Measurements from ENCODE around the gene CREBL2. TPM values are rescaled to one million over a fixed set of nuclear protein-coding genes. Genes with fewer than 3 reads are reported as not detected.

Gene CREBL2
- total and polyA plus RNA-seq, 2 of the 13 experiments (the other 11 are each of a cell fraction or from before 2014, with no cell fraction given), result 6.9 to 8.4 TPM

DNA sequence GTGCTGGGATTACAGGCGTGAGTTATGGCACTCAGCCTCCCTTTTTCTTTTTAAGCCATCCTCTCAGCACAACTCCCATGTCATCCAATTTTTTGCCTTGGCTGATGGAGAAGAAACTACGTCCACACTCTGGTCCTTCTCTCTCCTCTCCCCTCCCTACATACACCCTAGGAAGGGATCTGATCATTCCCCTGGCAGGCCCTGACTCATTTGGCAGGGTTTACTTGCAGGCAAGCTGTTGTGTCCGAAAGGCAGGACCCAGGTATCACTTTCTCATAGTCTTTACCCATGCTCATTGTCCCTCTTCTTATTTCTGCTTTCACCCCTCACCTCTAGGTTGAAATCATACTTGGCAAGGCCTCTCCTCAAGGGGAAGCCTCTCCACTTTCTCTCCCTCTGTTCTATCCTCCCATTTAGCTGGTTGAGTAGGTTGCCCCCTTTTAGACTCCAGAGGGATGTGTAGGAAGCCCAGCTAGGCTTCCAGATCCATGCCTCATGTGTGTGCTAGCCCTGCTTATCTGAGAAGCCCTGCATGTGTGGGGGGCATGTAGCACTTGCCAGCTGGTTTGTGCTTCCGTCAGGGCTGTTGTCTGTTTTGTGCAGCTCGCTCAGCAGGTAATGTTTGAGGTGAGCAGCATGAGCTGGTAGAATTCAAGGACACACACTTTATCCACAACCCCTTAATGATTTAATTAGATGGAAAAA is 69.5 kb downstream of the CREBL2 start:
- ChIA-PET CTCF (ENCODE audit: low intra/inter-chr PET ratio, low total read pairs) (no interaction called here), POLR2A (no interaction called here)
- H3K9me3 ChIP-seq (ENCODE audit: low read length), result no peaks in the 10 kb centered on the region
- no peaks in the 10 kb centered on the region for H3K4me1 ChIP-seq (ENCODE audit: insufficient read depth, low read length)
- no peak overlapping the region for H3K4me3 ChIP-seq (replicated peaks in 1 of 3; ENCODE audit: insufficient read depth in 1 of 3, low read depth in 2 of 3, low read length in 3 of 3)
- H3K36me3 ChIP-seq (replicated peaks in 1 of 2; ENCODE audit: control insufficient read depth in 1 of 2, insufficient read depth in 2 of 2, low read length in 2 of 2), result no peaks in the 10 kb centered on the region
- ATAC-seq (no peak), DNase-seq (ENCODE audit: low spot score) (no peak), FAIRE-seq (no peak)
- H3K4me2 ChIP-seq (ENCODE audit: low read depth, low read length), result no peak overlapping the region
- H3K27me3 ChIP-seq (ENCODE audit: control insufficient read depth in 1 of 2, insufficient read depth in 2 of 2, low read length in 2 of 2), result no peaks in the 10 kb centered on the region; a peak in 1 of 5 replicates
- no peak overlapping the region for H2AFZ ChIP-seq (ENCODE audit: low read length)
- no peaks in the 10 kb centered on the region for H4K20me1 ChIP-seq (ENCODE audit: insufficient read depth, low read length)
- no peak overlapping the region for H3K27ac ChIP-seq (ENCODE audit: extremely low read length, insufficient read depth, low read length)
- 39% methylated on average over 5 of the region's 5 CpGs for WGBS (ENCODE audit: low lambda C conversion rate)
- no peak overlapping the region for H3K9ac ChIP-seq (ENCODE audit: insufficient read depth, low read depth, low read length)
- no peaks in the 10 kb centered on the region for H3K79me2 ChIP-seq (ENCODE audit: insufficient read depth, low read length)
- intact Hi-C loops (cut with micrococcal nuclease; ENCODE audit: unreplicated experiment), result no loop called here
- in situ Hi-C loops (cut with HindIII; ENCODE audit: extremely low pct_ligation_motif_present, low pct_unique_long_range_greater_than_20kb), result no loop called here
- TF ChIP-seq RNF2 (conservative IDR thresholded peaks at IDR 0.05; ENCODE audit: low read depth), result no peak
- TF ChIP-seq CBFB (CRISPR knock-in tag; IDR thresholded peaks at IDR 0.05), result no peak
- TF ChIP-seq, protein P1, sequence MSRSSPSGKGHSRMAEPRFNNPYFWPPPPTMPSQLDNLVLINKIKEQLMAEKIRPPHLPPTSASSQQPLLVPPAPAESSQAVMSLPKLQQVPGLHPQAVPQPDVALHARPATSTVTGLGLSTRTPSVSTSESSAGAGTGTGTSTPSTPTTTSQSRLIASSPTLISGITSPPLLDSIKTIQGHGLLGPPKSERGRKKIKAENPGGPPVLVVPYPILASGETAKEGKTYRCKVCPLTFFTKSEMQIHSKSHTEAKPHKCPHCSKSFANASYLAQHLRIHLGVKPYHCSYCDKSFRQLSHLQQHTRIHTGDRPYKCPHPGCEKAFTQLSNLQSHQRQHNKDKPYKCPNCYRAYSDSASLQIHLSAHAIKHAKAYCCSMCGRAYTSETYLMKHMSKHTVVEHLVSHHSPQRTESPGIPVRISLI (CRISPR knock-in tag; IDR thresholded peaks at IDR 0.05; ENCODE audit: borderline replicate concordance), result no peak
- TF ChIP-seq, protein P2, sequence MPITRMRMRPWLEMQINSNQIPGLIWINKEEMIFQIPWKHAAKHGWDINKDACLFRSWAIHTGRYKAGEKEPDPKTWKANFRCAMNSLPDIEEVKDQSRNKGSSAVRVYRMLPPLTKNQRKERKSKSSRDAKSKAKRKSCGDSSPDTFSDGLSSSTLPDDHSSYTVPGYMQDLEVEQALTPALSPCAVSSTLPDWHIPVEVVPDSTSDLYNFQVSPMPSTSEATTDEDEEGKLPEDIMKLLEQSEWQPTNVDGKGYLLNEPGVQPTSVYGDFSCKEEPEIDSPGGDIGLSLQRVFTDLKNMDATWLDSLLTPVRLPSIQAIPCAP (CRISPR knock-in tag; IDR thresholded peaks at IDR 0.05; ENCODE audit: low read depth), result no peak
- no peak for TF ChIP-seq ZNF124 (CRISPR knock-in tag; IDR thresholded peaks at IDR 0.05)
- no peak for TF ChIP-seq FOXA1 (IDR thresholded peaks at IDR 0.05)
- TF ChIP-seq FOXA1 (CRISPR knock-in tag; IDR thresholded peaks at IDR 0.05), result no peak
- TF ChIP-seq, protein P3, sequence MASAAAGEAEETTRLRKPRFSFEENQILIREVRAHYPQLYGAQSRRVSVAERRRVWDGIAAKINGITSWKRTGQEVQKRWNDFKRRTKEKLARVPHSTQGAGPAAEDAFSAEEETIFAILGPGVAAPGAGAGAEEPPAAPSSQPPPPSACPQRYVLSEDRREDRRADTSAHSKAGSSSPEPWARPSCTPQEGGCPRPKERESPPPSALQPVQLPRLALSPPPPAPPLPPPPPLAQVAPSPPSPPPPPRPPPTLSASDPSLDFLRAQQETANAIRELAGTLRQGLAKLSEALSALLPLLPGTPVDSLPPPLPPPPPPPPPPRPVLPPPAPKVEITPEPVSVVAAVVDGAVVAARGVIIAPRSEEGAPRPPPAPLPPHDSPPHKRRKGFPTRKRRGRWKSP (CRISPR knock-in tag; IDR thresholded peaks at IDR 0.05), result no peak
- no peak for TF ChIP-seq NCOA1 (CRISPR knock-in tag; IDR thresholded peaks at IDR 0.05)
- TF ChIP-seq DNMT1 (CRISPR knock-in tag; IDR thresholded peaks at IDR 0.05), result no peak
- TF ChIP-seq SMC3 (IDR thresholded peaks at IDR 0.05; ENCODE audit: low read length), result no peak
- TF ChIP-seq ZSCAN20 (CRISPR knock-in tag; IDR thresholded peaks at IDR 0.05; ENCODE audit: borderline replicate concordance), result no peak
- no peak for TF ChIP-seq ZNF460 (CRISPR knock-in tag; IDR thresholded peaks at IDR 0.05; ENCODE audit: borderline replicate concordance)
- BruUV-seq (replicated peaks), result no TSS peak

Data from HepG2 (cell line).